ENCODE data around the gene GDF11.

The GDF11 gene

GRCh38 chr12:55760663-55761062 is 17.7 kb downstream of the GDF11 start:
- Histone ChIP-seq H3K36me3 (ENCODE audit: control insufficient read depth, insufficient read depth, low read length) (peaks cover 28% of the 10 kb centered on the region), H3K4me1 (ENCODE audit: control insufficient read depth, insufficient read depth, low read length) (peaks cover 5% of the 10 kb centered on the region), H3K27me3 (ENCODE audit: control insufficient read depth, insufficient read depth, low read length, poor library complexity, severe bottlenecking) (no peaks in the 10 kb centered on the region), H3K4me3 (ENCODE audit: insufficient read depth, low read depth, low read length) (no peak overlapping the region), H3K27ac (ENCODE audit: insufficient read depth, low read depth, low read length, poor library complexity, severe bottlenecking) (no peak overlapping the region), H3K9me3 (ENCODE audit: control insufficient read depth, low read length) (no peaks in the 10 kb centered on the region)
- WGBS, 2 experiments: 92 to 96% methylated on average over 6 of the region's 6 CpGs

DNA sequence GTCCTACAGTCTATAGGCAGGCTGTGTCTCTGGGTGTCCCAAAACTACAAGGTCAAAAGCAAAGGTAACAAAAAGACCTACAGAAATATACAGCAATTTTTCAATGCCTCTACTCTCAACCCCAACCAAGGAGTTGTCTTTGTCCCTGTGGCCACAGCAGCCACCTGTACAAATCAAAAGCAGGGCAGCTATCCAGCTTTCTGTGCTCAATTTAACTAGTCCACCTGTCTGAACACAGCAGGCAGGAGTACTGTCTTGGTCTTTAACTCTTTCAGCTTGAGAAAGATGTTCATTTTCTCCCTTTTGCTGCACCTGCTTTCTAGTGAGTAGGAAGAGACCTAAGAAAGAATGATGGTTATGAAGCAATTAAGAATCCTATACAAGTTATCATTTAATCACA is 19.7 kb downstream of the GDF11 start:
- H3K27ac ChIP-seq (ENCODE audit: insufficient read depth, low read depth, low read length, poor library complexity, severe bottlenecking): no peak overlapping the region
- H3K9me3 ChIP-seq (ENCODE audit: control insufficient read depth, low read length): no peaks in the 10 kb centered on the region
- peaks cover 24% of the 10 kb centered on the region for H3K36me3 ChIP-seq (ENCODE audit: control insufficient read depth, insufficient read depth, low read length)
- no peaks in the 10 kb centered on the region for H3K27me3 ChIP-seq (ENCODE audit: control insufficient read depth, insufficient read depth, low read length, poor library complexity, severe bottlenecking)
- no peak overlapping the region for H3K4me3 ChIP-seq (ENCODE audit: insufficient read depth, low read depth, low read length)
- H3K4me1 ChIP-seq (ENCODE audit: control insufficient read depth, insufficient read depth, low read length): no peaks in the 10 kb centered on the region

- Histone ChIP-seq H3K4me3 (ENCODE audit: insufficient read depth, low read depth, low read length) (no peak overlapping the region), H3K27me3 (ENCODE audit: control insufficient read depth, insufficient read depth, low read length, poor library complexity, severe bottlenecking) (no peaks in the 10 kb centered on the region), H3K4me1 (ENCODE audit: control insufficient read depth, insufficient read depth, low read length) (no peaks in the 10 kb centered on the region), H3K36me3 (ENCODE audit: control insufficient read depth, insufficient read depth, low read length) (peaks cover 8% of the 10 kb centered on the region), H3K27ac (ENCODE audit: insufficient read depth, low read depth, low read length, poor library complexity, severe bottlenecking) (no peak overlapping the region), H3K9me3 (ENCODE audit: control insufficient read depth, low read length) (no peaks in the 10 kb centered on the region)
- 88 to 92% methylated on average over 5 of the region's 5 CpGs for WGBS, 2 experiments
Observed at GRCh38 chr12:55765736-55766290, 22.9 kb downstream of the GDF11 start.

DNA sequence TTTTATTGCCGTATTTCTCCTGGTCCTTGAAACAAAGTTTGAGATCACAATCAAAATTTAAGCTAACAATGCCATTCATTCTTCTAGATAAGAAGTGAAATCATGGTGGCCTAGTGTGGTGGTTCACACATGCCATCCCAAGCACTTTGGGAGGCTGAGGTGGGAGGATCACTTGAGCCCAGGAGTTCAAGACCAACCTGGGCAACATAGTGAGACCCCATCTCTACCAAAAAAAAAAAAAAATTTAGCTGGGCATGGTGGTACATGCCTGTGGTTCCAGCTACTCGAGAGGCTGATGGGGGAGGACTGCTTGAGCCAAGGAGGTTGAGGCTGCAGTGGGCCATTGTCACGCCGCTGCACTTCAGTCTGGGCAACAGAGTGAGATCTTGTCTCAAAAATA is 24.2 kb downstream of the GDF11 start:
- H3K4me1 ChIP-seq (ENCODE audit: control insufficient read depth, insufficient read depth, low read length): no peaks in the 10 kb centered on the region
- WGBS, 2 experiments: 94 to 95% methylated on average over 3 to 4 of the region's 4 CpGs
- no peak overlapping the region for H3K27ac ChIP-seq (ENCODE audit: insufficient read depth, low read depth, low read length, poor library complexity, severe bottlenecking)
- H3K36me3 ChIP-seq (ENCODE audit: control insufficient read depth, insufficient read depth, low read length): peaks cover 8% of the 10 kb centered on the region
- H3K27me3 ChIP-seq (ENCODE audit: control insufficient read depth, insufficient read depth, low read length, poor library complexity, severe bottlenecking): no peaks in the 10 kb centered on the region
- H3K9me3 ChIP-seq (ENCODE audit: control insufficient read depth, low read length): no peaks in the 10 kb centered on the region
- no peak overlapping the region for H3K4me3 ChIP-seq (ENCODE audit: insufficient read depth, low read depth, low read length)

DNA sequence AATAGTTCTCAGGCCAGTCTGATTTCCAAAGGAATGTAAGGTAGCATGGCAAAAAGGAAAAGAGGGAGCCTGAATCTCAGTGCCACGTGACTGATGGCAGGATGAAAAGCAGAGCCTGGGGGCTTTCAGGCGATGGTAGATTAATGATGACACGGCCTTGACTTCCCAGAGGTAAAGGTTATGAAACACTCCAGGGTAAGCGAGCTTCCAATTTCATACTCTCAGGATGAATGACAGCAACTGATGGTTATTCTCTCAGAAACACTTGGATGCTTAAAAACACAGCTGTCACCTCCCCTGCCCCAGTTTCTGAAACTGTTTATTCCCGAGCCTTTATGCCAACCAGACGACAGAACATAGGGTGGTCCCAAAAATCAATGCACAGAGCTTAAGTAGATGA is 28.8 kb downstream of the GDF11 start:
- H3K27me3 ChIP-seq (ENCODE audit: control insufficient read depth, insufficient read depth, low read length, poor library complexity, severe bottlenecking): no peaks in the 10 kb centered on the region
- H3K4me1 ChIP-seq (ENCODE audit: control insufficient read depth, insufficient read depth, low read length): no peaks in the 10 kb centered on the region
- H3K36me3 ChIP-seq (ENCODE audit: control insufficient read depth, insufficient read depth, low read length): peaks cover 3% of the 10 kb centered on the region
- H3K9me3 ChIP-seq (ENCODE audit: control insufficient read depth, low read length): no peaks in the 10 kb centered on the region
- 95 to 96% methylated on average over 6 of the region's 6 CpGs for WGBS, 2 experiments
- H3K27ac ChIP-seq (ENCODE audit: insufficient read depth, low read depth, low read length, poor library complexity, severe bottlenecking): no peak overlapping the region
- no peak overlapping the region for H3K4me3 ChIP-seq (ENCODE audit: insufficient read depth, low read depth, low read length)

DNA sequence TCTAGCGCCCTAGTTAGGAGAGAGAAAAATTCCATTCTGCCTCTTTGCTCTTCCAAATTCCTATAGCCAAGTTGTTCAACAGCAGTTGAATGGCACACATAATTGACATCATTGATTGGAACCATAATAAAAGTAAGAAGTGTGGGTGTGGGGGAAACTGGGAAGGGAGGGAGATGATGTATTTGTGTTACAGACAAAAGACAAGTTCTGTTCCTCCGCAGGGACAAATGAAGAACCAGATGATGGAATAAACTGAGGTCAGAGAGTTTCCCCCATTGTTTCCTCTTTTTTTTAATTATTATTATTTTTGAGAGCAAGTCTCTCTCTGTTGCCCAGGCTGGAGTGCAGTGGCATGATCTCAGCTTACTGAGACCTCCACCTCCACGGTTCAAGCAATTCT is 34.9 kb downstream of the GDF11 start:
- Histone ChIP-seq H3K27ac (ENCODE audit: insufficient read depth, low read depth, low read length, poor library complexity, severe bottlenecking) (no peak overlapping the region), H3K9me3 (ENCODE audit: control insufficient read depth, low read length) (no peaks in the 10 kb centered on the region), H3K4me3 (ENCODE audit: insufficient read depth, low read depth, low read length) (no peak overlapping the region), H3K4me1 (ENCODE audit: control insufficient read depth, insufficient read depth, low read length) (no peaks in the 10 kb centered on the region), H3K27me3 (ENCODE audit: control insufficient read depth, insufficient read depth, low read length, poor library complexity, severe bottlenecking) (no peaks in the 10 kb centered on the region), H3K36me3 (ENCODE audit: control insufficient read depth, insufficient read depth, low read length) (peaks cover 13% of the 10 kb centered on the region)
- WGBS, 2 experiments: 89 to 93% methylated on average over 3 of the region's 3 CpGs

- Histone ChIP-seq H3K9me3 (ENCODE audit: control insufficient read depth, low read length) (no peaks in the 10 kb centered on the region), H3K27ac (ENCODE audit: insufficient read depth, low read depth, low read length, poor library complexity, severe bottlenecking) (no peak overlapping the region), H3K4me3 (ENCODE audit: insufficient read depth, low read depth, low read length) (no peak overlapping the region), H3K36me3 (ENCODE audit: control insufficient read depth, insufficient read depth, low read length) (peaks cover 27% of the 10 kb centered on the region), H3K4me1 (ENCODE audit: control insufficient read depth, insufficient read depth, low read length) (no peaks in the 10 kb centered on the region), H3K27me3 (ENCODE audit: control insufficient read depth, insufficient read depth, low read length, poor library complexity, severe bottlenecking) (no peaks in the 10 kb centered on the region)
- WGBS, 2 experiments: 88 to 94% methylated on average over 2 of the region's 2 CpGs
Observed at GRCh38 chr12:55780685-55781084, 37.8 kb downstream of the GDF11 start.

DNA sequence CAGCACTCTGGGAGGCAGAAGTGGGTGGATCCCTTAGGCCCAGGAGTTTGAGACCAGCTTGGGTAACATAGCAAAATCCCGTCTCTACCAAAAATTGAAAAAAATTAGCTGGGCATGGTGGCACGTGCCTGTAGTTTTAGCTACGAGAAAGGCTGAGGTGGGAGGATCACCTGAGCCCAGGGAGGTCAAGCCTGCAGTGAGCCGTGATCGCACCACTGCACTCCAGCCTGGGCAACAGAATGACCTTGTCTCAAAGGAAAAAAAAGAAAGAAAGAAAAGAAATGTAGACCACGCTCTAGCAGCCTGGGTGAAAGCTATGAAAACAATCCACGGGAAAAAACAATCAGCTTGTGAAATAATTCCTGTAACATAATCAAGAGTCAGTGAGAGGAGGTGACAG is 45.6 kb downstream of the GDF11 start:
- Histone ChIP-seq H3K27me3 (ENCODE audit: control insufficient read depth, insufficient read depth, low read length, poor library complexity, severe bottlenecking) (no peaks in the 10 kb centered on the region), H3K4me1 (ENCODE audit: control insufficient read depth, insufficient read depth, low read length) (no peaks in the 10 kb centered on the region), H3K4me3 (ENCODE audit: insufficient read depth, low read depth, low read length) (no peak overlapping the region), H3K27ac (ENCODE audit: insufficient read depth, low read depth, low read length, poor library complexity, severe bottlenecking) (no peak overlapping the region), H3K9me3 (ENCODE audit: control insufficient read depth, low read length) (no peaks in the 10 kb centered on the region), H3K36me3 (ENCODE audit: control insufficient read depth, insufficient read depth, low read length) (peaks cover 40% of the 10 kb centered on the region)
- 93 to 96% methylated on average over 7 of the region's 7 CpGs for WGBS, 2 experiments

GRCh38 chr12:55789171-55789570 is 46.2 kb downstream of the GDF11 start:
- H3K4me3 ChIP-seq (ENCODE audit: insufficient read depth, low read depth, low read length): no peak overlapping the region
- no peaks in the 10 kb centered on the region for H3K9me3 ChIP-seq (ENCODE audit: control insufficient read depth, low read length)
- no peak overlapping the region for H3K27ac ChIP-seq (ENCODE audit: insufficient read depth, low read depth, low read length, poor library complexity, severe bottlenecking)
- no peaks in the 10 kb centered on the region for H3K4me1 ChIP-seq (ENCODE audit: control insufficient read depth, insufficient read depth, low read length)
- WGBS, 2 experiments: 92% methylated on average over 1 to 2 of the region's 2 CpGs
- H3K36me3 ChIP-seq (ENCODE audit: control insufficient read depth, insufficient read depth, low read length): peaks cover 41% of the 10 kb centered on the region
- H3K27me3 ChIP-seq (ENCODE audit: control insufficient read depth, insufficient read depth, low read length, poor library complexity, severe bottlenecking): no peaks in the 10 kb centered on the region

- Histone ChIP-seq H3K36me3 (ENCODE audit: control insufficient read depth, insufficient read depth, low read length) (peaks cover 39% of the 10 kb centered on the region), H3K27ac (ENCODE audit: insufficient read depth, low read depth, low read length, poor library complexity, severe bottlenecking) (no peak overlapping the region)
- WGBS, 2 experiments: 99 to 100% methylated on average over 2 of the region's 4 CpGs
Observed at GRCh38 chr12:55789893-55790292, 47.0 kb downstream of the GDF11 start.

GRCh38 chr12:55795950-55796349 is 53.0 kb downstream of the GDF11 start:
- Histone ChIP-seq H3K36me3 (ENCODE audit: control insufficient read depth, insufficient read depth, low read length) (peaks cover 40% of the 10 kb centered on the region), H3K27me3 (ENCODE audit: control insufficient read depth, insufficient read depth, low read length, poor library complexity, severe bottlenecking) (no peaks in the 10 kb centered on the region), H3K4me3 (ENCODE audit: insufficient read depth, low read depth, low read length) (no peak overlapping the region), H3K4me1 (ENCODE audit: control insufficient read depth, insufficient read depth, low read length) (no peaks in the 10 kb centered on the region), H3K9me3 (ENCODE audit: control insufficient read depth, low read length) (no peaks in the 10 kb centered on the region), H3K27ac (ENCODE audit: insufficient read depth, low read depth, low read length, poor library complexity, severe bottlenecking) (no peak overlapping the region)

More at GRCh38 chr12:55789893-55790292, 47.0 kb downstream of the GDF11 start:
- H3K9me3 ChIP-seq (ENCODE audit: control insufficient read depth, low read length): no peaks in the 10 kb centered on the region
- H3K4me3 ChIP-seq (ENCODE audit: insufficient read depth, low read depth, low read length): no peak overlapping the region
- H3K4me1 ChIP-seq (ENCODE audit: control insufficient read depth, insufficient read depth, low read length): no peaks in the 10 kb centered on the region
- no peaks in the 10 kb centered on the region for H3K27me3 ChIP-seq (ENCODE audit: control insufficient read depth, insufficient read depth, low read length, poor library complexity, severe bottlenecking)
